Gastroesophageal sphincter (tissue), 4 donors: ENCODE results near the gene EVL. TPM values are rescaled to one million over a fixed set of nuclear protein-coding genes. Genes with fewer than 3 reads are reported as not detected.

ENCODE experiments used
- ATAC-seq: fragments of 150-250 bp; one replicate; pipeline ENCODE4 v1.9.1; 2016; ENCODE audit warnings: mild to moderate bottlenecking, moderate library complexity
- H3K27ac ChIP-seq, 4 donors: fragments of 200-600 bp; sonication (generic) in 3 of 4; 1 replicate in 3 of 4; 2 replicates in 1 of 4; pipeline ENCODE4 v1.5.1; 2016 to 2019
- H3K27me3 ChIP-seq: fragments of 200-600 bp; sonication (generic); one replicate; pipeline ENCODE4 v1.5.1; 2019
- H3K36me3 ChIP-seq, 2 donors: fragments of 200-600 bp; sonication (generic); one replicate each; pipeline ENCODE4 v1.5.1; 2019; ENCODE audit warnings: control low read depth in 1 of 2
- H3K4me1 ChIP-seq, 3 donors: fragments of 200-600 bp; sonication (generic); 1 replicate in 2 of 3; 2 replicates in 1 of 3; pipeline ENCODE4 v1.5.1; 2016 to 2019; ENCODE audit warnings: control low read depth in 2 of 3
- H3K4me3 ChIP-seq, 2 donors: fragments of 200-600 bp; sonication (generic); one replicate each; pipeline ENCODE4 v1.5.1; 2019; ENCODE audit warnings: mild to moderate bottlenecking in 1 of 2, moderate library complexity in 1 of 2
- H3K9me3 ChIP-seq, 3 donors: fragments of 200-600 bp; sonication (generic); one replicate each; pipeline ENCODE4 v1.5.1; 2017 to 2019; ENCODE audit warnings: control low read depth in 2 of 3
- CTCF ChIP-seq, 4 experiments: fragments of 200-600 bp in 2 of 4; fragments of 450-650 bp in 2 of 4; sonication (generic) in 1 of 4; IDR thresholded peaks; one replicate each; pipeline ENCODE4 v1.5.1; 2017 to 2019; ENCODE audit warnings: antibody characterized with exemption in 4 of 4, mild to moderate bottlenecking in 2 of 4, moderate library complexity in 2 of 4
- EP300 ChIP-seq: sonication (generic); formaldehyde crosslinking; IDR thresholded peaks from one replicate; pipeline ENCODE4 v1.6.1; 2017; ENCODE audit warnings: antibody characterized with exemption, mild to moderate bottlenecking
- POLR2A ChIP-seq, 2 donors: fragments of 450-650 bp; IDR thresholded peaks; one replicate each; pipeline ENCODE4 v1.6.1; 2017; ENCODE audit warnings: antibody characterized with exemption in 2 of 2, mild to moderate bottlenecking in 2 of 2, moderate library complexity in 1 of 2
- POLR2AphosphoS5 ChIP-seq: sonication (generic); formaldehyde crosslinking; IDR thresholded peaks from one replicate; pipeline ENCODE4 v1.6.1; 2017; ENCODE audit warnings: antibody characterized with exemption
- WGBS, 2 donors: methylation state at CpG; one replicate each; pipeline ENCODE4 v1.1.5; 2018; ENCODE audit warnings: low coverage in 1 of 2; 5-methylcytosine and 5-hydroxymethylcytosine counted together
- total RNA-seq, 4 donors: library from RNA; depleted of rRNA; stranded (reverse); fragments of >200 nt; gene quantifications; one replicate each; pipeline ENCODE4 v1.1.0, GENCODE V29; 2016

Gene EVL
- total RNA-seq, 4 donors from 2014 or later, result 36.1 to 42.6 (median 38.5) TPM

DNA sequence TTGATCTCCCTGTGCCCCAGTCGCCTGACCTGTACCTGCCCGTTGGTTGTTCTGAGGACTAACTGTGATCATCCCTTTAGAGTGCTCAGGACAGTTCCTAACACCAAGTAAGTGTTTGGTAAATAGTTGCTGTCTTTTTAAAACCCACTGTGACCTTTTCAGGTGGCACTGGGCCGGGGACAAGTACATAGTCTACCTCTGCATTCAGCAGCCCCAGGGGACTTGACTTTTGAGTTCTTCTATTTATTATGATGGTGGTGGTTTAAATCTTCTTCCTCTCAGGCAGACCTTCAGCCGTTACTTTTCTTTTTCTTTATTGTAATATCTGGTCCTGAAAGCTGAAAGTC is 38.8 kb downstream of the EVL start:
- no peaks in the 10 kb centered on the region for H3K9me3 ChIP-seq
- H3K4me3 ChIP-seq, result no peak overlapping the region
- H3K27me3 ChIP-seq, result no peaks in the 10 kb centered on the region
- no peak for ATAC-seq
- H3K36me3 ChIP-seq, result no peaks in the 10 kb centered on the region
- WGBS, 2 donors, result 48 to 70% methylated on average over 2 of the region's 4 CpGs
- H3K27ac ChIP-seq, result peak overlapping the region in 3 of 4 donors; percentile 20 to 68 (median 54)
- H3K4me1 ChIP-seq, result peaks cover 0 to 76% (median 37%) of the 10 kb centered on the region in 3 donors
- no peak for TF ChIP-seq EP300
- TF ChIP-seq CTCF (IDR thresholded peaks at IDR 0.05), result no peak
- no peak for TF ChIP-seq POLR2AphosphoS5
- no peak for TF ChIP-seq POLR2A (IDR thresholded peaks at IDR 0.05)

- no peak for TF ChIP-seq POLR2AphosphoS5
- no peak for TF ChIP-seq CTCF (IDR thresholded peaks at IDR 0.05)
- TF ChIP-seq EP300, result no peak
- TF ChIP-seq POLR2A (IDR thresholded peaks at IDR 0.05), result no peak
- peaks cover 0 to 73% (median 37%) of the 10 kb centered on the region in 3 donors for H3K4me1 ChIP-seq
- no peak overlapping the region for H3K4me3 ChIP-seq
- no peaks in the 10 kb centered on the region for H3K36me3 ChIP-seq
- peak overlapping the region in 3 of 4 donors; percentile 36 to 68 (median 54) for H3K27ac ChIP-seq
- no peaks in the 10 kb centered on the region for H3K27me3 ChIP-seq
- H3K9me3 ChIP-seq, result no peaks in the 10 kb centered on the region
- 19 to 70% methylated on average over 2 to 7 of the region's 7 CpGs for WGBS, 2 donors
- ATAC-seq, result no peak
Measured at GRCh38 chr14:100104523-100105300, 39.5 kb downstream of the EVL start.

GRCh38 chr14:100105357-100106169 is 40.3 kb downstream of the EVL start:
- no peak for TF ChIP-seq EP300
- no peak for TF ChIP-seq POLR2A (IDR thresholded peaks at IDR 0.05)
- no peak for TF ChIP-seq POLR2AphosphoS5
- no peak for TF ChIP-seq CTCF (IDR thresholded peaks at IDR 0.05)
- Histone ChIP-seq H3K4me3 (no peak overlapping the region), H3K27ac (peak overlapping the region in 3 of 4 donors; percentile 36 to 68 (median 54)), H3K4me1 (peaks cover 0 to 66% (median 37%) of the 10 kb centered on the region in 3 donors), H3K27me3 (no peaks in the 10 kb centered on the region), H3K9me3 (no peaks in the 10 kb centered on the region), H3K36me3 (no peaks in the 10 kb centered on the region)
- WGBS, 2 donors, result 80 to 100% methylated on average over 3 to 5 of the region's 16 CpGs
- no peak for ATAC-seq

DNA sequence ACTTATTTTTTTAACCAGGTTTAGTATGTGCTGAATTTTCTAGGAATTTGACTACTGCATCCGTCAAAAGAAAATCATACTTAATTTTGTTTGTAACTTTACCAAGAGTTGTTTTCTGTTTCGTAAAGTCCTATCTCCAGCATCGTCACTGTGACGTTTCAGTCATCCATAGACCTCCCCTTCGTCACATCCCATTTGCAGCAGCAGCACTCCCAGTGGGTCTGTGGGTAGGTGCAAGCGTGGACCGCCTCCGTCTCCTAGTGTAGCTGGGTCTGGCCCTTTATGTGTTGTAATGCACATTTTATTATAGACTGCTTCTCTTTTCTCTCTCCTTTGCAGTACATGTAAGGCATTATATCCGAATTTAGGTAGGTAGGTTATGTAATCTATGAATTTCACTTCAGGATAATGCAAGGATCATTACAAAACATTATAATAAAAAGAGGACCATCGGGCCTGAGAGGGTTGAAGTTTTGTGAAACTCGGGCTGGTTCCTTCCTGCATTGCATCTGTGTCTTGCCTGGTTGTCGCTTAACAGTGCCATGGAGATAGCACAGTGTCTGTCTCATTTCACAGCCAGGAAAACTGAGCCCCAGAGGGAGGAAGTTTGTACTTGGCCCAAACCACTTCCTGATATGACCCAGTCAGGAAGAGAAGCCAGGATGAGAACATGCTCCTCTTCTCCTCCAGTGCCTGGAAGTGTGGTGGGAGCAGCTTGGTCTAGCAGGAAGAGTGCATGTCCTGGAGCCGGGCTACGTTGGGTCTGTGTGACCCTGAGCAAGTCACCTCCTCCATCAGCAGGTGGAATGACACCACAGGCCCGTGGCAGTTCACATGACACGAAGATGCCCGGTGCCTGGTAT is 41.3 kb downstream of the EVL start:
- no peak for ATAC-seq

More for the DNA sequence above, 41.3 kb downstream of the EVL start:
- peaks cover 0 to 66% (median 37%) of the 10 kb centered on the region in 3 donors for H3K4me1 ChIP-seq
- no peaks in the 10 kb centered on the region for H3K27me3 ChIP-seq
- H3K9me3 ChIP-seq, result no peaks in the 10 kb centered on the region
- H3K36me3 ChIP-seq, result no peaks in the 10 kb centered on the region
- no peak for TF ChIP-seq CTCF (IDR thresholded peaks at IDR 0.05)
- no peak for TF ChIP-seq POLR2A (IDR thresholded peaks at IDR 0.05)
- no peak for TF ChIP-seq EP300
- 86 to 90% methylated on average over 9 to 14 of the region's 17 CpGs for WGBS, 2 donors
- peak overlapping the region in 1 of 4 donors; percentile 32 for H3K27ac ChIP-seq
- H3K4me3 ChIP-seq, result no peak overlapping the region
